GM18858 (cell line): Measurements from ENCODE around the gene OR4C3.
A peak's percentile ranks its signal among the peaks of the same experiment; 100 is the strongest.
"Not testable (repeated sequence)": the region's sequence is repeated elsewhere in the genome, so short reads cannot be mapped to it uniquely, and the experiment has no call there.

Source experiments
- ATAC-seq: cut with Tn5 transposase; IDR thresholded peaks from one replicate; pipeline ENCODE4 v1.9.1; 2021; ENCODE audit not compliant: unreplicated experiment

The OR4C3 gene

DNA sequence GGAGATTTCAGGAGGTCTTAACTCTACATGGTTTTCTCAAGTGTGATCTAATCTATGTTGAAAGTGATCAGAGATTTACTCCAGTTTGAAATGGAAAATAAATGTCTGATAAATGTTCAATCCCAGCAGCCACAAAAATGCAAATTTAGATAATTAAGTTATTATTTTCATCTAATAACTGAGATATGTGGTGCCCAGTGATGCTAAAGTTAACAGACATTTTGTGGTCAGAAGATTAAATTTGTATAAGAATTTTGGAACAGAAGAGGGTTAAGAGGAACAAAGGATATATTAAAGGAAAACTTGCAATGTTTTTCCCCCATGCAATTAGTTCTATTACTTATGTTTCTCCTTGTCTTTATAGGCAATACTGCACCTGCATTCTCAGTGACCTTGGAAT is at the start of gene OR4C3:
Gene OR4C3 (plus strand): TSS at position 301 of the 400 bp plus-strand sequence. CDS start 102 bp downstream, outside the sequence.
- ATAC-seq: not testable (repeated sequence)

DNA sequence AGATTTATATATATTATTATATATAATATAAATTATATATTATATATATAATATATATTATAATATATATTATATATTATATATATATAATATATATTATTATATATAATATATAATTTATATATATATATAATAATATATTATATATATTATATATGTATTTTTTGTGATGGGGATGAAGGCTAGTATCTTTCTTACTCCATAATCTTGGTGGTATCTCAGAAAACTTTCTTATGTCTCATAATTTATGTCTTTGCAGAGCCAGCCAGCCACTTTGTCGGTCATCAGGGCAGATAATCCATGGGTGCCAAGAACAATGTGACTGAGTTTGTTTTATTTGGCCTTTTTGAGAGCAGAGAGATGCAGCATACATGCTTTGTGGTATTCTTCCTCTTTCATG is 18.8 kb upstream of the OR4C3 start, which contains the start of gene OR4S1:
Gene OR4S1 (plus strand): TSS at position 301 of the 400 bp plus-strand sequence. CDS start 0 bp downstream, at position 301.
- ATAC-seq: no peak

DNA sequence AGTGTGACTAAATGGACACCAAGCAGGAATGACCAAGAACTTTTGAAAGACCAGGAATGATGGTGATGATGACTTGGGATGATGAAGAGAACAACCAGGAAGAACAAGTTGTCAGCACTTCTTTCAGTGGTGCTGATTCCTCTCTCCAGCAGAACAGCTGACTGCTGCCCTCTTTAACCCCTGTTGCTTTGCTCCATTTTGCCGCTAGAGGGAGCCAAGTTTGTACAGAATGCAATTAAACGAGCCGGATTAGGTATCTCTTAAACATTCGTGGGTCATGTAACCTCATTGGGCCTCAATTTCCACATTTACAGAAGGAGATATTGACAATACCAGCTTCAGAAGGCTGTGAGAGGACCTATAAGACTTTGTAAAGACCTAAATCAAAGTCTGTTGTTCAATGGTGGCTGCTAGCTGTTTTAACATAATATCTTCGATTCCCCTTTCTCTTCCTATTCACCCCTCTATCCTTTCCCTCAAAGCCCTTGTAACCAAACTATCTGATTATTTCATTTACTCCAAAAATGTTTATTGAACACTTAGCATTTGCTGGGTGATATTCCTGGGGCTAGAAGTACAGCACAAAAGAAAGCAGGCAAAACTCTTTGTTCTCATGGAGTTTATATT is 16.8 kb upstream of the OR4C3 start:
- peak; percentile 93 for ATAC-seq

DNA sequence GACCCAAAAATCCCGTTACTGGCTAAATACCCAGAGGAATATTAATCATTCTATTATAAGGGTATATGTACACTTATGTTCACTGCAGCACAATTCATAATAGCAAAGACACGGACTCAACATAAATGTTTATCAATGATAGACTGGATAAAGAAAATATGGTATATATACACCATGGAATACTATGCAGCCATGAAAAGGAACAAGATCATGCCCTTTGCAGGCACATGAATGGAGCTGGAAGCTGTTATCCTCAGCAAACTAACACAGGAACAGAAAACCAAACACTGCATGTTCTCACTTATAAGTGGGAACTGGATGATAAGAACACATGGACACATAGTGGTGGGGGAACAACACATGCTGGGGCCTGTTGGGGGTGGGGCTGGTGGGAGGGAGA is 11.1 kb upstream of the OR4C3 start:
- ATAC-seq: not testable (repeated sequence)

DNA sequence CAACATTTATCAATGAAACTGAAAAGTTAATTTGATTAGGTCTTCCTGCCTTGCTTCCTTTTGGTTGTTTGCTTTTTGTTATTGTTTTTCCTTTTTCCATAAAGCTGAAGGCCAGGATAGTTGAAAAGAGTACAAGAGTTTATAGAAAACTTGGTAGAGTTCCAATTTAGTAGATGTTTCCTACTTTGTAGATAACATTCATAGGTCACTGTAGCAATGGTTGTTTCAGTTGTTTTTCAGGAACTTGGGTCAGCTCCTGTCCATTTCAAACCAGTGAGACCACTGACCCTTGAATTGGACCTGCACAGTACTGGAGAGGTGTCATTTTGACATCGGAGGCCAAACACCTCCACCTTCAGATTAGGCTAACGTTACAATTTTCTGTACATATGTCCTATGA is 4.9 kb upstream of the OR4C3 start:
- ATAC-seq: not testable (repeated sequence)

DNA sequence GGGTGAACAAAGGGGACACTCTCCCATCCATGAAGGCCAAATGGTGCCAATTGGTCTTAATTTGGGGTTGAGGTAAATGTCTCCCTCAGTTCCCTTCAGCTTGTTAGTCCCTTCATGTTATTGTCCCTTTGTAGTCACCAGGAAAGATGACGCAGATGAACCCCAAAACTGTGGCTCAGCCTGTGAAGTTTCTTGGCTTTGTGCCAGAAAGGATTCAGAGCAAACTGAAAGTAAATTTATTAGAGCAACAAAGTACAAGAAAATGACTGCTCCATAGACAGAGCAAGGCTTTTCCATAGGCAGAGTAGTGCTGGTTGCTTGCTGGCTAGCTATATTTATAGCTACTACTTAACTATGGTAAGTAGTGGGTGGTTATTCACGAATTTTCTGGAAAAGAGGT is 16.7 kb downstream of the OR4C3 start:
- no peak for ATAC-seq

DNA sequence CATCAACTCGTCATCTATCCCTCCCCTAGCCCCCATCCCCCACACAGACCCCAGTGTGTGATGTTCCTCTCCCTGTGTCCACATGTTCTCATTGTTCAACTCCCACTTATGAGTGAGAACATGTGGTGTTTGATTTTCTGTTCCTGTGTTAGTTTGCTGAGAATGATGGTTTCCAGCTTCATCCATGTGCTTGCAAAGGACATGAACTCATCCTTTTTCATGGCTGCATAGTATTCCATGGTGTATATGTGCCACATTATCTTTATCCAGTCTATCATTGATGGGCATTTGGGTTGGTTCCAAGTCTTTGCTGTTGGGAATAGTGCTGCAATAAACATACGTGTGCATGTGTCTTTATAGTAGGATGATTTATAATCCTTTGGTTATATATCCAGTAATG is 17.8 kb downstream of the OR4C3 start:
- not testable (repeated sequence) for ATAC-seq

DNA sequence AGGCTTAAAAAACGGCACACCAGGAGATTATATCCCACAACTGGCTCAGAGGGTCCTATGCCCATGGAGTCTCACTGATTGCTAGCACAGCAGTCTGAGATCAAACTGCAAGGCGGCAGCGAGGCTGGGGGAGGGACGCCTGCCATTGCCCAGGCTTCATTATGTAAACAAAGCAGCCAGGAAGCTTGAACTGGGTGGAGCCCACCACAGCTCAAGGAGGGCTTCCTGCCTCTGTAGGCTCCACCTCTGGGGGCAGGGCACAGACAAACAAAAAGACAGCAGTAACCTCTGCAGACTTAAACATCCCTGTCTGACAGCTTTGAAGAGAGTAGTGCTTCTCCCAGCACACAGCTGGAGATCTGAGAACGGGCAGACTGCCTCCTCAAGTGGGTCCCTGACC is 21.6 kb downstream of the OR4C3 start:
- ATAC-seq: not testable (repeated sequence)

DNA sequence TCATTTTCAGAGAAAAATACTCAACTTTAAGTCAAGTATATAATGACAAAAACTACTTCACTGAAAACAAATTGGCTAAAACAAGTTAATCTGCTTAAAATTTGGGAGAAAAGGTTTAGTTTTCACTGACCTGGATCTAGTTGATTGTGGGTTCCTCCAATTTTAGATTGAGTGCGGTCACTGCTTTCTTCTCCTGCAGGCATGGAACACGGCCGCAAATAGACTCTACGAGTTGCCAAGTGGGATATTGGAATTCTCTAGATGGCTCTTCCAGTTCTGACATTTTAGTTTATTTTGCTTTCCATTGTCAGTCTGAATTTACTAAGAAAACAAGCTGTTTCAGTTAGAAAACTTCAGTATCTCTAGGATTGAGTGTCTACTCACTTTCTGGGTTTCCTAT is 29.3 kb downstream of the OR4C3 start:
- no peak for ATAC-seq

DNA sequence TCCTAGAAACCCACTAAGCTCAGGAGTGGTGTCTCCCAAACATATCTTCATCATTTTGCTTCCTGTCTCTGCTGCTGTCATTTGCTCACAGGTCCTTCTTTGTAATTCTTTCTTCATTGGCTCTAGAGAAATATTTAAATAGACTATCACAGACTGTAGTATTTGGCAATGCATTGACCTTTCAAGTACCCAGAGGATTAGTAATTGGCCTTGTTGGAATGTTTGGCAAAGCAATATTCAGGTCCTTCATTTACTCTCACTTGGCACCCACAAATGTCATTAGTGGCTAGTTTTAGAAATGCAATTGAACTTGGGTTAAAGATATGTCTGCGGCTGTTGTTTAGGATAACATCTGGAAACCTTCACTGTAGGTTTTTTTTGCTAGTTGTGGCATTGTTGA is 30.0 kb downstream of the OR4C3 start:
- ATAC-seq: no peak

DNA sequence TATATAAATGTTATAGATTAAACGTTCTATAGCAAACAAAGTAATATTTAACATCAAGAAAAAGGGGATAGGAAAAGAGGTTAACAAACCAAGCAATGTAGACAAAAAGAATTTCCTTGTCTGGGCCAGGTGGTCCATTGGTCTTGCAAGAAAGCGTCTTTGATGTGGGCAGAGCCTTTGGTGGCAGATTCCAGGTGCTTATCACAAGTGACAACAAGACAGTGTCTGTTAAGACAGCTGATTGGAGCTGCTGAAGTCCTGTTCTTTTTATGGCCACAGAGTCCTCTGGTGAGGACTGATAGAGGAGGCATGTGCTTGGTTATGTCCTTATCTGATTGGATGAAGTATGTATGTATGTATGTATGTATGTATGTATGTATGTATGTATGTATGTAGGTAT is 36.6 kb downstream of the OR4C3 start:
- not testable (repeated sequence) for ATAC-seq

DNA sequence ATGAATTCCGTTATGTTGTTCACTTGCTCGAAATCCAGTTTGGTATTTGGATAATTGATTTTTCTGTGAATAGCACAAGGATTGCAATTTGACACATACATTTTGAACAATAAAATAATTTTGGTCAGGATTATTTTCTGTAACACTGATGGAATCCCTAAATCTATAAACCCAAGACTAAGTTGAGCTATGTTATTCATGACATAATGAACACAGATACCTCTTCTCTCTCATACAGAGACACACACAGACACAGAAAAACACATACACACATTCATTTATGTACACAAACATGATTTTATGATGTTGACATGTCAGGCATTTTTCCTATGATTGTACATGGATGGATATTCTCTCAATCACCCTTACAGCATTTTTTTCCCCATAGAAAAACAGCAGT is 41.6 kb downstream of the OR4C3 start, which contains the start of gene OR4C5:
Gene OR4C5 (minus strand): TSS at position 101 of the 400 bp plus-strand sequence. CDS start 0 bp downstream, at position 101.
- no peak for ATAC-seq
